CD4-positive, alpha-beta T cell (primary cell): Measurements from ENCODE around the gene BRPF3. TPM values are rescaled to one million over a fixed set of nuclear protein-coding genes. Genes with fewer than 3 reads are reported as not detected.

ENCODE experiments used
- ATAC-seq: fragments of 200-7000 bp; cut with Tn5 transposase; one replicate; pipeline ENCODE4 v1.10.0; 2022; ENCODE audit warnings: mild to moderate bottlenecking; ENCODE audit not compliant: poor library complexity
- CTCF ChIA-PET: fragments of 350-600 bp; sonication (Branson Sonifier 250); formaldehyde crosslinking; loops from one replicate; lab custom pipeline; 2021; ENCODE audit warnings: antibody characterized with exemption, inconsistent platforms; lab: Charles Lee
- POLR2A ChIA-PET: fragments of 350-600 bp; sonication (Branson Sonifier 250); formaldehyde crosslinking; loops from one replicate; lab custom pipeline; 2021; ENCODE audit warnings: antibody characterized with exemption, inconsistent platforms; lab: Charles Lee
- DNase-seq, 14 experiments: peaks; one replicate each; pipeline ENCODE4 v3.0.0-alpha.2; 2013 to 2020; ENCODE audit warnings: mixed read lengths in 2 of 14
- H3K27ac ChIP-seq, 2 donors: one replicate each; pipeline versions ENCODE4 v1.5.1 to v1.7.0; 2013; ENCODE audit warnings: low read length in 2 of 2, low read depth in 1 of 2, mild to moderate bottlenecking in 1 of 2
- H3K27me3 ChIP-seq, 2 experiments: 1 replicate in 1 of 2; 2 replicates in 1 of 2; pipeline versions ENCODE4 v1.6.1 to v1.7.0; 2013; ENCODE audit warnings: low read length in 2 of 2, control low read depth in 1 of 2, mild to moderate bottlenecking in 1 of 2, moderate library complexity in 1 of 2; ENCODE audit not compliant: insufficient read depth in 2 of 2, control insufficient read depth in 1 of 2
- H3K36me3 ChIP-seq: one replicate; pipeline ENCODE4 v1.6.1; 2013; ENCODE audit warnings: low read length, control low read depth; ENCODE audit not compliant: insufficient read depth
- H3K4me1 ChIP-seq: one replicate; pipeline ENCODE4 v1.6.1; 2013; ENCODE audit warnings: low read length, control low read depth; ENCODE audit not compliant: insufficient read depth
- H3K4me3 ChIP-seq: one replicate; pipeline ENCODE4 v1.5.1; 2013; ENCODE audit warnings: mild to moderate bottlenecking, low read length, moderate library complexity
- H3K9me3 ChIP-seq, 2 experiments: 1 replicate in 1 of 2; 2 replicates in 1 of 2; pipeline versions ENCODE4 v1.6.1 to v1.7.0; 2013; ENCODE audit warnings: low read length in 2 of 2, mild to moderate bottlenecking in 2 of 2, control low read depth in 1 of 2, moderate library complexity in 1 of 2; ENCODE audit not compliant: control insufficient read depth in 1 of 2, insufficient read depth in 1 of 2
- H3K27ac Mint-ChIP-seq: one replicate; pipeline ENCODE4 v1.8.0; 2020; ENCODE audit warnings: mixed read lengths
- H3K27me3 Mint-ChIP-seq: one replicate; pipeline ENCODE4 v1.8.0; 2021; ENCODE audit warnings: mixed read lengths
- H3K36me3 Mint-ChIP-seq: one replicate; pipeline ENCODE4 v1.8.0; 2021; ENCODE audit warnings: low read depth, mixed read lengths
- H3K4me1 Mint-ChIP-seq: one replicate; pipeline ENCODE4 v1.8.0; 2021; ENCODE audit warnings: low read depth, mixed read lengths
- H3K4me3 Mint-ChIP-seq: one replicate; pipeline ENCODE4 v1.8.0; 2020; ENCODE audit warnings: mild to moderate bottlenecking, mixed read lengths
- H3K9me3 Mint-ChIP-seq: one replicate; pipeline ENCODE4 v1.8.0; 2020; ENCODE audit warnings: mixed read lengths
- intact Hi-C, 2 experiments: fragments of 100-400 bp; cut with DNase I in 1 of 2; cut with micrococcal nuclease in 1 of 2; formaldehyde crosslinking; loops; one replicate each; pipeline versions ENCODE4 v1.15.1 to v1.9.0; 2023 to 2025; cut with DNase I, micrococcal nuclease
- total RNA-seq, 174 experiments: library from RNA in 2 of 174; stranded (reverse) in 2 of 174; gene quantifications; one replicate each; pipeline ENCODE4 v1.2.3 and lab custom pipeline; 2021 to 2026
- TF ChIP-seq, protein P1 (sequence below): fragments of 200-600 bp; IDR thresholded peaks from one replicate; pipeline ENCODE4 v1.8.0; 2022; ENCODE audit warnings: antibody characterized with exemption, mild to moderate bottlenecking

The BRPF3 gene
- total RNA-seq, 2 experiments from 2014 or later: 39.0 to 41.6 TPM

DNA sequence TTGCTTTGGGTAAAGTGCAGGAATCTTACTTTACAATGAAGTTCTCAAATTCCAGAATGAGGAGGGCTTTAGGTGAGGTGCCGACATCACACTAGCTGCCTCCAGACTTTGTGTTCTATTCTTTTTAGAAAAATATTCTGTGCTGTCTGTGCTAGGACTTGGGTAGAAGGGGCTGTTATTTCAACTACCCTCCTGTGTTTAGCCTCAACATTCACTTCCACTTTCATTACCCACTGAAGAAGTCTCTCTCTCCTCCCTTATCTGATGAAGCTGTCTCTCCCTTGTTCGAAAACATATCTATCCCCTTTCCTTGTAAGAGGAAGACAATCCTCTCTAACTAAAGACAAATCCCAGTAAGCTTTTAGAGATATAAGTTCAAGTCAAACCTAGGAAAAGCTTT is 25.0 kb upstream of the BRPF3 start:
- no peaks in the 10 kb centered on the region for H3K27me3 ChIP-seq
- no peaks in the 10 kb centered on the region for H3K27me3 Mint-ChIP-seq
- DNase-seq: no peak
- no peaks in the 10 kb centered on the region for H3K4me1 Mint-ChIP-seq
- intact Hi-C loops: no loop called here
- ChIA-PET POLR2A (no interaction called here), CTCF (no interaction called here)
- no peaks in the 10 kb centered on the region for H3K4me1 ChIP-seq
- H3K4me3 Mint-ChIP-seq: no peak overlapping the region
- H3K27ac ChIP-seq: no peak overlapping the region
- peaks cover 7% of the 10 kb centered on the region for H3K36me3 Mint-ChIP-seq
- ATAC-seq: no peak
- no peaks in the 10 kb centered on the region for H3K36me3 ChIP-seq
- H3K4me3 ChIP-seq: no peak overlapping the region
- no peaks in the 10 kb centered on the region for H3K9me3 ChIP-seq
- TF ChIP-seq, protein P1, sequence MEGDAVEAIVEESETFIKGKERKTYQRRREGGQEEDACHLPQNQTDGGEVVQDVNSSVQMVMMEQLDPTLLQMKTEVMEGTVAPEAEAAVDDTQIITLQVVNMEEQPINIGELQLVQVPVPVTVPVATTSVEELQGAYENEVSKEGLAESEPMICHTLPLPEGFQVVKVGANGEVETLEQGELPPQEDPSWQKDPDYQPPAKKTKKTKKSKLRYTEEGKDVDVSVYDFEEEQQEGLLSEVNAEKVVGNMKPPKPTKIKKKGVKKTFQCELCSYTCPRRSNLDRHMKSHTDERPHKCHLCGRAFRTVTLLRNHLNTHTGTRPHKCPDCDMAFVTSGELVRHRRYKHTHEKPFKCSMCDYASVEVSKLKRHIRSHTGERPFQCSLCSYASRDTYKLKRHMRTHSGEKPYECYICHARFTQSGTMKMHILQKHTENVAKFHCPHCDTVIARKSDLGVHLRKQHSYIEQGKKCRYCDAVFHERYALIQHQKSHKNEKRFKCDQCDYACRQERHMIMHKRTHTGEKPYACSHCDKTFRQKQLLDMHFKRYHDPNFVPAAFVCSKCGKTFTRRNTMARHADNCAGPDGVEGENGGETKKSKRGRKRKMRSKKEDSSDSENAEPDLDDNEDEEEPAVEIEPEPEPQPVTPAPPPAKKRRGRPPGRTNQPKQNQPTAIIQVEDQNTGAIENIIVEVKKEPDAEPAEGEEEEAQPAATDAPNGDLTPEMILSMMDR: no peak
- no peak overlapping the region for H3K27ac Mint-ChIP-seq
- H3K9me3 Mint-ChIP-seq: no peaks in the 10 kb centered on the region

DNA sequence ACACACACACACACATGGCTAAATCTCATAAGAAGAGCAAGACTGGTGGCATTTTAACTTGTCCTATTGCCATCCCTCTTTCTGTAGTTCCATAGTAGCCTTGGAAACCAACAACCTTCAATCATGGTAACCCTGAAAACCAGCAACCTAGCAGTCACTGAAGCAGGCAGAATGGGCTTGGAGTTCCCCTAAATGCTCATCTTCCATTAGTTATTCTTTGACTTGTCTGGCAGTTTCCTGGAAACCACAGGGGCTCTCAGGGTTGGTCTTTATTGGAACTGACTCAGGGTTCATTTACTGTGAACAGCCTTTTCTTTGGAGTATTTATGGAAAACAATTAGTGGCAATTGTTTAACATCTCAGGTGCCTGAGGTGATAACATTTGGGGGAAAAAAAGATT is 19.4 kb upstream of the BRPF3 start:
- Mint-ChIP-seq H3K4me3 (no peak overlapping the region), H3K36me3 (peaks cover 44% of the 10 kb centered on the region), H3K9me3 (peaks cover 9% of the 10 kb centered on the region), H3K27me3 (no peaks in the 10 kb centered on the region), H3K27ac (no peak overlapping the region), H3K4me1 (no peaks in the 10 kb centered on the region)
- Histone ChIP-seq H3K27me3 (no peaks in the 10 kb centered on the region), H3K4me3 (no peak overlapping the region), H3K9me3 (peaks cover 6 to 10% of the 10 kb centered on the region in 2 experiments), H3K27ac (no peak overlapping the region), H3K4me1 (no peaks in the 10 kb centered on the region), H3K36me3 (no peaks in the 10 kb centered on the region)
- ChIA-PET POLR2A (no interaction called here), CTCF (no interaction called here)
- TF ChIP-seq, protein P1: no peak
- DNase-seq (no peak), ATAC-seq (no peak)
- intact Hi-C loops: no loop called here

DNA sequence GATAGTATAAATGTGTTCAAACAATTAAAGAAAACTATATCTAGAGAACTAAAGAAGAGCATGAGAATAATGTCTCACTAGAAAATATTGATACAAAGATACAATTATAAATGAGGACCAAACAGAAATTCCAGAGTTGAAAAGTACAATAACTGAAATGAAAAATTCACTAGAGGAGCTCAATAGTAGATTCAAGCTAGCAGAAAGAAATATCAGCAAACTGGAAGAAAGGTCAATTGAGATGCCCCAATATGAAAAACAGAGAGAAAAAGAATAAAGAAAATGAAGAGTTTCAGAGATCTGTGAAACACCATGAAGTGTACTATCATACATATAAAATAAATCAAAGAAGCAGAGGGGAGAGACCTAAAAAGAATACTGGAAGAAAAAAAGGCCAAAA is 18.0 kb upstream of the BRPF3 start:
- Histone ChIP-seq H3K27me3 (no peaks in the 10 kb centered on the region), H3K4me1 (no peaks in the 10 kb centered on the region), H3K27ac (no peak overlapping the region), H3K36me3 (no peaks in the 10 kb centered on the region), H3K9me3 (peaks cover 8 to 10% of the 10 kb centered on the region in 2 experiments), H3K4me3 (no peak overlapping the region)
- Mint-ChIP-seq H3K9me3 (peaks cover 16% of the 10 kb centered on the region), H3K4me1 (no peaks in the 10 kb centered on the region), H3K27ac (no peak overlapping the region), H3K27me3 (no peaks in the 10 kb centered on the region), H3K4me3 (no peak overlapping the region), H3K36me3 (peaks cover 44% of the 10 kb centered on the region)
- TF ChIP-seq, protein P1: no peak
- intact Hi-C loops: no loop called here
- DNase-seq: no peak
- POLR2A ChIA-PET: no interaction called here
- CTCF ChIA-PET: no interaction called here
- no peak for ATAC-seq
